Astrocyte (in vitro differentiated cells and primary cell): ENCODE measurements around the gene DDN. TPM values are rescaled to one million over a fixed set of nuclear protein-coding genes. Genes with fewer than 3 reads are reported as not detected.

Source experiments
- DNase-seq: peaks from one replicate; pipeline ENCODE4 v3.0.0-alpha.2; 2010; ENCODE audit warnings: low read depth
- FAIRE-seq: peaks from 2 replicates; lab custom pipeline; 2011; peaks lifted over from hg19 to GRCh38; lab: Jason Lieb, UNC
- H2AFZ ChIP-seq: 2 replicates; pipeline ENCODE4 v1.6.0; 2012; ENCODE audit warnings: low read depth, low read length, inconsistent platforms
- H3K27ac ChIP-seq: 2 replicates; pipeline ENCODE4 v1.5.1; 2011; ENCODE audit warnings: low read depth, low read length, inconsistent platforms
- H3K27me3 ChIP-seq: 2 replicates; pipeline ENCODE4 v1.6.0; 2011; ENCODE audit warnings: low read length, inconsistent platforms; ENCODE audit not compliant: insufficient read depth
- H3K36me3 ChIP-seq: 2 replicates; pipeline ENCODE4 v1.5.1; 2011; ENCODE audit warnings: low read length, inconsistent platforms; ENCODE audit not compliant: insufficient read depth
- H3K4me1 ChIP-seq: 2 replicates; pipeline ENCODE4 v1.5.1; 2011; ENCODE audit warnings: low read length, inconsistent platforms; ENCODE audit not compliant: insufficient read depth
- H3K4me2 ChIP-seq: 2 replicates; pipeline ENCODE4 v1.6.0; 2012; ENCODE audit warnings: low read length, inconsistent platforms
- H3K4me3 ChIP-seq: 2 replicates; pipeline ENCODE4 v1.5.1; 2011; ENCODE audit warnings: low read depth, mild to moderate bottlenecking, low read length, inconsistent platforms; ENCODE audit not compliant: insufficient read depth
- H3K79me2 ChIP-seq: 2 replicates; pipeline ENCODE4 v1.6.0; 2012; ENCODE audit warnings: mild to moderate bottlenecking, low read length, inconsistent platforms; ENCODE audit not compliant: insufficient read depth
- H3K9ac ChIP-seq: 2 replicates; pipeline ENCODE4 v1.6.0; 2012; ENCODE audit warnings: mild to moderate bottlenecking, low read length, inconsistent platforms
- H3K9me3 ChIP-seq: 2 replicates; pipeline ENCODE4 v1.5.1; 2012; ENCODE audit warnings: low read depth, mild to moderate bottlenecking, low read length, inconsistent platforms; ENCODE audit not compliant: insufficient read depth
- H4K20me1 ChIP-seq: 2 replicates; pipeline ENCODE4 v1.6.0; 2012; ENCODE audit warnings: low read length, inconsistent platforms; ENCODE audit not compliant: insufficient read depth
- H3K27ac Mint-ChIP-seq: one replicate; pipeline ENCODE4 v1.8.0; 2021; ENCODE audit warnings: mild to moderate bottlenecking, mixed read lengths; ENCODE audit not compliant: unreplicated experiment
- H3K27me3 Mint-ChIP-seq: one replicate; pipeline ENCODE4 v1.8.0; 2021; ENCODE audit warnings: low read depth, mixed read lengths; ENCODE audit not compliant: unreplicated experiment
- H3K36me3 Mint-ChIP-seq: one replicate; pipeline ENCODE4 v1.8.0; 2021; ENCODE audit warnings: low read depth, mixed read lengths; ENCODE audit not compliant: unreplicated experiment
- H3K4me1 Mint-ChIP-seq: one replicate; pipeline ENCODE4 v1.8.0; 2021; ENCODE audit warnings: low read depth, mixed read lengths; ENCODE audit not compliant: unreplicated experiment
- H3K4me3 Mint-ChIP-seq: one replicate; pipeline ENCODE4 v1.8.0; 2021; ENCODE audit warnings: mild to moderate bottlenecking, moderate library complexity, mixed read lengths; ENCODE audit not compliant: unreplicated experiment
- H3K9me3 Mint-ChIP-seq: one replicate; pipeline ENCODE4 v1.8.0; 2021; ENCODE audit warnings: mild to moderate bottlenecking, mixed read lengths; ENCODE audit not compliant: unreplicated experiment
- CTCF ChIP-seq: IDR thresholded peaks from 2 replicates; pipeline ENCODE4 v1.5.1; 2011; ENCODE audit warnings: low read depth, mild to moderate bottlenecking, inconsistent platforms, low read length, moderate library complexity; ENCODE audit not compliant: insufficient read depth
- EZH2 ChIP-seq: IDR thresholded peaks from 2 replicates; pipeline ENCODE4 v1.6.1; 2012; ENCODE audit warnings: mild to moderate bottlenecking, low read length, inconsistent platforms; ENCODE audit not compliant: insufficient read depth
- total RNA-seq: library from RNA; stranded (reverse); gene quantifications from 2 replicates; pipeline ENCODE4 v1.2.1, GENCODE V29; 2021

The DDN gene
- total RNA-seq, 1 donor from 2014 or later, result 0.50 TPM

- FAIRE-seq (no peak), DNase-seq (no peak)
- H3K36me3 Mint-ChIP-seq, result no peaks in the 10 kb centered on the region
- Histone ChIP-seq H3K4me3 (no peak overlapping the region), H3K4me2 (peak overlapping the region; percentile 45), H3K9ac (no peak overlapping the region), H4K20me1 (peaks cover 36% of the 10 kb centered on the region), H2AFZ (no peak overlapping the region), H3K4me1 (peaks cover 35% of the 10 kb centered on the region), H3K9me3 (peaks cover 7% of the 10 kb centered on the region), H3K36me3 (no peaks in the 10 kb centered on the region), H3K27ac (no peak overlapping the region), H3K27me3 (peaks cover 90% of the 10 kb centered on the region), H3K79me2 (no peaks in the 10 kb centered on the region)
- H3K4me3 Mint-ChIP-seq, result no peak overlapping the region
- peak overlapping the region; percentile 41 for H3K27ac Mint-ChIP-seq
- TF ChIP-seq EZH2 (peak; percentile 88), CTCF (no peak)
- peaks cover 85% of the 10 kb centered on the region for H3K27me3 Mint-ChIP-seq
- H3K4me1 Mint-ChIP-seq, result no peaks in the 10 kb centered on the region
- H3K9me3 Mint-ChIP-seq, result peaks cover 14% of the 10 kb centered on the region
Observed at GRCh38 chr12:48979602-48980388, 19.4 kb downstream of the DDN start.

GRCh38 chr12:48978741-48979601 is 20.2 kb downstream of the DDN start:
- Histone ChIP-seq H4K20me1 (peaks cover 32% of the 10 kb centered on the region), H3K9ac (no peak overlapping the region), H2AFZ (peak overlapping the region; percentile 34), H3K4me2 (peak overlapping the region; percentile 45), H3K79me2 (no peaks in the 10 kb centered on the region), H3K4me1 (peaks cover 43% of the 10 kb centered on the region), H3K27ac (no peak overlapping the region), H3K9me3 (peaks cover 7% of the 10 kb centered on the region), H3K27me3 (peaks cover 90% of the 10 kb centered on the region), H3K4me3 (no peak overlapping the region), H3K36me3 (no peaks in the 10 kb centered on the region)
- H3K27ac Mint-ChIP-seq, result peak overlapping the region; percentile 34
- no peaks in the 10 kb centered on the region for H3K4me1 Mint-ChIP-seq
- peaks cover 14% of the 10 kb centered on the region for H3K9me3 Mint-ChIP-seq
- FAIRE-seq (no peak), DNase-seq (no peak)
- H3K4me3 Mint-ChIP-seq, result no peak overlapping the region
- TF ChIP-seq EZH2 (peak; percentile 71), CTCF (no peak)
- no peaks in the 10 kb centered on the region for H3K36me3 Mint-ChIP-seq
- H3K27me3 Mint-ChIP-seq, result peaks cover 85% of the 10 kb centered on the region
